GM21423 (cell line): Measurements from ENCODE around the gene ATOH8.

Source experiments
- ATAC-seq: cut with Tn5 transposase; IDR thresholded peaks from one replicate; pipeline ENCODE4 v1.9.1; 2021; ENCODE audit warnings: mild to moderate bottlenecking, moderate library complexity; ENCODE audit not compliant: unreplicated experiment

Gene ATOH8

GRCh38 chr2:85785027-85785822 lies 31.4 kb downstream of the ATOH8 start:
- no peak for ATAC-seq

DNA sequence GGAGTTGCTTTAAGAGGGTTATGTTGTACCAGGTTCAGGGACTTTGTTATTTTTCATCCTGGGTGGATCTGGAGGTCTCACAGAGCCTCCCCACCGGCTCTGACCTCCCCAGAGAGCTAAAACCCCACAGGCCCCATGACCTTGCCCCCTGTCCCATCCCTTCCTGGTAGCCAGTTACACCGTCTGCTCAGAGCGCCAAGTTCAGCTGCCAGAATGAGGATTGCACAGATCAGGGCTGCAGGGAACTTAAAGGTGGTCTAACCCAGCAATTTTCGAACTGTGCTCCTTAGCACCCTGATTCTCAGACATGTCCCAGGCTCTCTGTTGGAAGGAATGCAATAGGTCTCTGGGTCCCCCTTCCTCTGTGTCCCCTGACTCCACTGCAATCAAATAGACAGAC lies 32.1 kb downstream of the ATOH8 start:
- no peak for ATAC-seq

- no peak for ATAC-seq
These were observed 32.7 kb downstream of the ATOH8 start for GRCh38 chr2:85786444-85786843.

DNA sequence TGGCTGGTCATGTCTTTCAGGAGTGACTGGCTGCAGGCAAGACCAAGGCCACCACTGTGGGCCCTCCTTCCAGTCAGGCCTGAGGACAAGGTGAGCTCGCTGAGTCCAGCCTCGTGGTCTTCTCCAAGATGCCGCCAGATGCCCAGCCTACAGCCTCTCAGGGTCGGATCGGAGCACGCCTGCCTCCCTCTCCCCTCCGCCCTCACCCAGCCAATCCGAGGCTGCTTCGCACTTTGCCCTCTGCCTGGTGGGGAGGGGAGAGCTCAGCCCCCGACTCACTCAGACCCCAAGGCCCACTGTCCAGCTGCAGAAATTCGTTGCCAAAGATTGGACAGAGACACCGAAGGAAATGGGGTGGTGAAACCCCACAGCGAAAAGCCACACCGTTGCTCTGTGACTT lies 33.1 kb downstream of the ATOH8 start:
- no peak for ATAC-seq

GRCh38 chr2:85787282-85787980 lies 33.6 kb downstream of the ATOH8 start:
- ATAC-seq: no peak

- no peak for ATAC-seq
These were observed 34.2 kb downstream of the ATOH8 start for GRCh38 chr2:85787981-85788340.

DNA sequence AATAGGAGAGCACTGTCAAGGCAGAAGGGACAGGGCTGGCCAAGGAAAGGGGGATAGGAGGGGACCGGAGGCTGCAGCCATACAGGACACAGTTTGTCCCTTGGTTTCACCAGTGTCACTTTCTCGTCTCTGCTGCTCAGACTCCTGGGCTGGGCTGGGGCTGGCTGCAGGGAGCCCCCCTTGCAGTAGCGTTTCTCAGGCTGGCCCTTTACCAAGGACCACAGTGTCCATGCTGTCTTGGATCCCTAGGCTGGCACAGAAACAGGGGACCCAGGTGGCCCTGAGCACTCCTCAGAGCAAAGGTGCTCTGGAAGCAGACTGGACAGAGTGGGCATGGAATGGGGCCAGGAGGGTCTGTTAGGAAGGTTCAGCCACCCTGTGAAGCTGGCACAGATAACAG lies 34.8 kb downstream of the ATOH8 start:
- no peak for ATAC-seq

DNA sequence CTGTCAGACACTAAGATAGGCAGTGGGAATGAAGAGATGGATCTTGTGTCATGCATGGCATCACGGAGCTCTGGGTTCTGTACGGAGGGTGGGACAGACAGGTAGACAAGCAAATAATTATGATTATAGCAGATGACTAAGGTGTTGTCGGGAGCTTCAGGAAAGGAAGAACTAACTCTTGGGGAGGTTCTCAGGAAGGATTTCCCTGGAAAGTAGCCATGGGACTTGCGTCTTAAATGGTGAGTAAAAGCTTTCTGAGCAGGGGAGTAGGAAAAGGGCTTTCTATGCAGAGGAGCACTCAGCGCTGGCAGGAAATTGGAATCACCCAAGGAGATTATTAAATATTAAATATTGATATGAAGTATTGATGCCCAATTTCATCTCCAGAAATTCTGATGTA lies 35.5 kb downstream of the ATOH8 start:
- ATAC-seq: no peak

- ATAC-seq: no peak
These were observed 36.2 kb downstream of the ATOH8 start for GRCh38 chr2:85790032-85790431.

- ATAC-seq: no peak
These were observed 36.9 kb downstream of the ATOH8 start for GRCh38 chr2:85790499-85791188.

DNA sequence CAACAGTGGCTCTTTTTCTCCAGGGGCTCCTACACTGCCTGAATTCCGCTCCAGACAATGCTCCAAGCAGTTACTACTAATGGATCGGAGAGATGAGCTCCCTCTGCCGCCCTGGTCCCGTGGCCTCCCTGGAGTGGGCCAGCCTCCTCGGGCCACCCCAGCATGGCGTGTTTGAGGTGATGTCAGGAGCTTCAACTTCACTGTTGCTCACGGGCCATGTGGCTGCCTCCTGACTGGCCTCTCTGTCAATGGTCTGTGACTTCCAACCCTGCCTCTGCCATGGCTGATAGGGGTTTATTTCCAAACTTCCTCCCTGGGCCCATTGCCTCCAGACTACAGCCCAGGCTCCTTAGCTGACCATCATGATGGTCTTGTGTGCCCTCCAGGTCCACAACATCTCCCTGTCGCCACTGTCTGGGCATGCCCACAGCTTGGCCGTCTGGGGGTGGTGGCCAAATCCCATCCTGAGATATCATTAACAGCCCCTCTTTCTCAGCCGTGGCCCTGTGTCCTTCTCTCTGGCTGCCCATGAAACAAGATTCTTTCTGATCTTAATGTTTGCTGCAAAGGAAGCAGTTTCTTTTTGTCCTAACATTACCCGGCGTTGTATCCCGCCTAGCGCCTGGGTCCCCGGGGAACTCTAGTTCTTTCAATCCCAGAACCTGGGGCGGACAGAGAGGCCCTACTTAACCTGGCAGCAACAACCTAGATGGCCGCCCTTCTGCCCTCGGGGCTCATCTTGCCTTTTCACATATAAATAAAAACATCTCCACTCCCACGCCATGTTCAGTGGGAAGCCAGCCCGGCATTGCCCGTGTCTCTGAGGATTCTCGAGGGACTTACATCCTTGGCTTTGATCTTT lies 38.1 kb downstream of the ATOH8 start:
- ATAC-seq: no peak

- no peak for ATAC-seq
These were observed 39.1 kb downstream of the ATOH8 start for GRCh38 chr2:85792783-85793441.

GRCh38 chr2:85793584-85793983 lies 39.8 kb downstream of the ATOH8 start:
- no peak for ATAC-seq

DNA sequence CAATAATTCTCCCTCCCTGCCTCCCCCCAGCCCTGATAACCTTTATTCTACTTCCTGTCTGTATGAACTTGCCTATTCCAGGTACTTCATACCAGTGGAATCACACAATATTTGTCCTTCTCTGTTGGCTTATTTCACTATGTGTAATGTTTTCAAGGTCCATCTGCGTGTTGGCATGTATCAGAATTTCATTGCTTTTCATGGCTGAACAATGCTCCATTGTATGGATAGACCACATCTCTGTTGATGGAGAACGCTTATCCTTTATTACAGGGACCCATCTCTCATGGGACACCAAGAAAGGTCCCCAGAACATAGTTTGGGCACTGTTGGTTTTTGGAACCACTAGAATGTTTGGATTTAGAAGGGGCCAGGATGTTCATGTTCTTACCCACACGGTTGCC lies 40.2 kb downstream of the ATOH8 start:
- ATAC-seq: no peak

DNA sequence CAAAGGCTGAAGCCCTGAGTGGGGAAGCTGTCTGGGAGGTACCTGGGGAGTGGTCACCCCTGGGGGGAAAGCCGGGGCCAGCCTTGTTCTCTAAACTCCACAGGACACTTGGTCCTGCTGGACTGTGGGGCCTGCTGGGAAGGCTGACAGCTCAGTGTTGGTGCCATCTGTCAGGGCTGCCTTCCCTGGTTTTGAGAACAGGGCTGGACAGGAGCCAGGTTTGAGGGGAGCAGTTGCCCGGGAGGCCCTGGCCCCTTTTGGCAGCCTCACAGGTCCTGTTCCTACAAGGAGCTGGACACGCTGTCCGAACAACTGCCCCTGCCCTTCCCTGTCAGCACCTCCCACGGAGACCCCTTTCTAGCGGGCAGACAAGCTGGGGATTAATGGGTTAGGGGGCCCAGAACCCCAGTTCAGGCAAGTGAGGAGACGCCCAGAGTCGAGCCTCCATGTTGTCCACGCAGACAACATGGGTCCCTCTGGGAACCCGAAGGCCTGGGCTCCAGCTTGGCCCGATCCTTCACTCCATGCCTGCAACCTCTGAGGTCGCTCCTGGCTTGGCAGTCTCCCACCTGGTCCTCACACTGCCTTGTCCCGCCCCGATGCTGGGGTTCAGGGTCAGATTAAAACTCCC lies 40.8 kb downstream of the ATOH8 start:
- no peak for ATAC-seq

DNA sequence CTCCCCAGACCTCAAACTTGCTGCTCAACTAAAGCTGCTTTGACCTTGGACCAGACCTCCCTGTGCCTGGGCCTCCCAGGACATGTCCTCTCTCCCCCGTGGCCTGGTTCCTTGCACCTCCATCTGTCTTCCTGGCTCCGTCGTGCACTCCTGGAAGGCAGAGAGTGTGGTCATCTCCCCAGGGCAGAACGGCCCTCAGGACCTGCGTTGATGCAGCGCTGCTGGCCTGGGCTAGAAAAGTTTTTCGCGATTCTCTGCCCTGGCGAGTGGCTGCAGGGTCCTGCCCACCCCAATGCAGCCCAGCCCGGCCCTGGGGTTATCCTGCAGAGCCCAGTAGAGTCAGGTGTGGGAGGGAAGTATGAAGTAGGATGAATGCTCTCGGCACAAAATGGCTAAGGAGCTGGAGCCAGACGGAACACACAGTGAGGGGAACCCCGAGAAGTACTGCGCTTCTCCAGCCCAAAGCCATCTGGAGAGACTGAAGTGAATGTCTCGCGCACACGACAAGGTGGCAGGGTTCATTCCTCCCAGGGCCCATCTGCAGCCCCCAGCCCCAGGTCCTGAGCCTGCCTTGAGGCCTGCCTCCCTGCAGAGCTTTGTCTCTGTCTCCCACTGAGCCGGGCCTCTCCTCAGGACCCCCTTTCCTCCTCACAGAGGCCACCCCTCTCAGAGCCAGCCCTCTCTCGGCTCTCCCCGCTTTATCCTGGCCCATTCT lies 41.7 kb downstream of the ATOH8 start:
- no peak for ATAC-seq

DNA sequence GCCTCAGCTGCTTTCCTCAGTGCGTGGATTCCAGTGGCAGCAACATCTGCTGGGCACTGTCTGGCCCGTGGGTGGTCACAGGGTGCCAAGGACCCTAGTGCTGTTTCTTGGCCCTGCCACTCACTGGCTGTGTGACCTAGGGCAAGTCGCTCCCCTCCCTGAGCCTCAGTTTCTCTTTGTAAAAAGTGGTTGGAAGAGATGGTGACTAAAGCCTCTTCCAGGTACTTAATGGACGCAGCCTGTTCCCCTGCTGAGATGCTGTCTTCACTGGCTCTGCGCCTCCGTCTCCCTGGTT lies 42.2 kb downstream of the ATOH8 start:
- no peak for ATAC-seq

DNA sequence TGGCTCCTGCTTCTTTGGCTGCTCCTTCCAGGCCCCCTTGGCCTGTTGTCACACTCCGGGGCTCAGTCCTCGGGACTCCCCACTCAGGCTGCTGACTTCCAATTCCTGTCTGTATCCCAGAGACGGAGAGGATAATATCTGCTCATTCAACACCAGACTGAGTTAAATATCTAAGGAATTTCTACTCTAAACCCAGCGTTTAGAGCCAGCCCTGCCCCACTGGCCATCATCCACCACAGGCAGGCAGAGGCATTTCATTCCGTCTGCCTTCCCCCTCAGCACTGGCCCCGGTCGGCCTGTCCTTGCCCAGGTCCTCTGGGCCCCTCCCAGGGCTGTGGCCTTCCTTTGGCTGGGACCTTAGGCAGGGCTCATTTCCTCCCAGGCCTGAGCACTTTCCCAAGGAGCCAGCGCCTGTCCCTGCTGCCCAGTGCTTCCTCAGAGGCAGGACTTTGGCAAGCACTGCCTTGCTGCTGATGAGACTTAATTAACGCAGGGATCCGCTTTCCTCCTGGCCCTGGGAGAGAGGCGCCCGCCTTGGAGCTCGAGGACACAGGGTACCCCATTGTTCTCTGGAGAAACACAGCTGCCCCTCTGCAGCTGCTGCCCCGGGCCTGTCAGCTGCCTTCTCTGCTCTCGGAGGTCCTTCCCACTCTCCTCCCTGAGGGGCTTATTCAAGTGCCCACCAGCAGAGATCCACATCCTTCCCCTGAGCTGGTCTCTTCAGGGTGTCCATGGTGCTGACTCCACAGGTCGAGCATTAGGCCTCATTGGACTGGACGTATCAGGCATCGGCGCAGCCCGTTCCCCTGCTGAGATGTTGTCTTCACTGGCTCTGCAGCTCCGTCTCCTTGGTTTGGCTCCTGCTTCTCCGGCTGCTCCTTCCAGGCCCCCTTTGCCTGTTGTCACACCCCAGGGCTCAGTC lies 42.8 kb downstream of the ATOH8 start:
- ATAC-seq: no peak

GRCh38 chr2:85797263-85797660 lies 43.5 kb downstream of the ATOH8 start:
- ATAC-seq: no peak
